Measurements from ENCODE around the gene PPP1R14C.

GRCh38 chr6:150282806-150283205 is 140.0 kb downstream of the PPP1R14C start:
- TF ChIP-seq EZH2 (IDR thresholded peaks at IDR 0.05; ENCODE audit: low read length, missing control alignments) (no peak), CTCF (conservative IDR thresholded peaks at IDR 0.05 in 1 of 2, IDR thresholded peaks at IDR 0.05 in 1 of 2; ENCODE audit: low read depth in 1 of 2, low read length in 2 of 2) (no peak)

Measured in fibroblast of lung (primary cell).